GM12874 (cell line): ENCODE data around the gene CNTNAP5.

Experiments used
- CTCF ChIP-seq: IDR thresholded peaks from 2 replicates; pipeline ENCODE4 v1.5.1; 2011; ENCODE audit warnings: low read depth, mild to moderate bottlenecking, control low read depth, low read length, moderate library complexity; ENCODE audit not compliant: insufficient read depth

The CNTNAP5 gene

GRCh38 chr2:124317628-124318027 lies 292.5 kb downstream of the CNTNAP5 start:
- no peak for TF ChIP-seq CTCF

GRCh38 chr2:124318913-124319312 lies 293.8 kb downstream of the CNTNAP5 start:
- TF ChIP-seq CTCF = no peak

GRCh38 chr2:124319577-124319976 lies 294.5 kb downstream of the CNTNAP5 start:
- TF ChIP-seq CTCF = no peak

- TF ChIP-seq CTCF = no peak
These were observed 295.1 kb downstream of the CNTNAP5 start for GRCh38 chr2:124320051-124320688.

GRCh38 chr2:124323321-124323720 lies 298.2 kb downstream of the CNTNAP5 start:
- no peak for TF ChIP-seq CTCF

- TF ChIP-seq CTCF = no peak
These were observed 300.8 kb downstream of the CNTNAP5 start for GRCh38 chr2:124325667-124326440.

GRCh38 chr2:124327303-124327702 lies 302.2 kb downstream of the CNTNAP5 start:
- TF ChIP-seq CTCF = no peak
